Measurements from ENCODE around the gene SECISBP2.

The SECISBP2 gene

DNA sequence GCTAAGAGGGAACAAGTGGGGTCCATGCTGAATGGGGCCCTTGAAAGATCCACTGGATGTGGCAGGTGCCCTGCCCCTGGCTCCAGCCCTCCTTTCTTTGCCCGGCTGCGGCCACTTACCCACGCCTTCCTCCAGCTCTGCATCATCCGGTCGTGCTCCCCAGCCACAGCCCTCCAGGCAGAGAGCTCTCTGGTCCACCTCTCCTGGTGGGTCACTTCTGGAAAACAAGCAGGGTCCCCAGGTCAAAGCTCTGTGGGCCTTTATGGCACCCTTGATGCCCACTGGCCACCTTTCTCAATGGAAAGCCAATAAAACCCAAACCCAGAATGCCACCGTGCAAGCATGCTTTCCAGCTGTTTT is 45.0 kb downstream of the SECISBP2 start:
- Histone ChIP-seq H3K4me1 (no peaks in the 10 kb centered on the region), H3K4me3 (no peak overlapping the region), H3K27ac (no peak overlapping the region), H3K36me3 (peaks cover 61% of the 10 kb centered on the region), H3K9me3 (no peaks in the 10 kb centered on the region), H4K20me1 (peaks cover 26% of the 10 kb centered on the region; the same call in 1 of the 2 replicates), H3K9ac (no peak overlapping the region), H3K4me2 (no peak overlapping the region), H3K27me3 (no peaks in the 10 kb centered on the region)
- no peak for TF ChIP-seq Cebpa-rat (IDR thresholded peaks at IDR 0.05)

- no peak for TF ChIP-seq Cebpa-rat (IDR thresholded peaks at IDR 0.05)
- Histone ChIP-seq H3K9me3 (no peaks in the 10 kb centered on the region), H3K27me3 (no peaks in the 10 kb centered on the region), H3K4me2 (no peak overlapping the region), H3K27ac (no peak overlapping the region), H3K4me1 (no peaks in the 10 kb centered on the region), H3K36me3 (peaks cover 53% of the 10 kb centered on the region), H3K9ac (no peak overlapping the region), H4K20me1 (peaks cover 26% of the 10 kb centered on the region; the same call in 1 of the 2 replicates), H3K4me3 (no peak overlapping the region)
Measured at GRCh38 chr9:89363921-89364665, 45.8 kb downstream of the SECISBP2 start.

- TF ChIP-seq Cebpa-rat (IDR thresholded peaks at IDR 0.05), result no peak
- Histone ChIP-seq H3K36me3 (peaks cover 45% of the 10 kb centered on the region), H3K9ac (no peak overlapping the region), H3K4me3 (no peak overlapping the region), H3K27me3 (no peaks in the 10 kb centered on the region), H3K4me2 (no peak overlapping the region), H3K27ac (no peak overlapping the region), H3K9me3 (no peaks in the 10 kb centered on the region), H4K20me1 (peaks cover 22% of the 10 kb centered on the region; the same call in 1 of the 2 replicates), H3K4me1 (no peaks in the 10 kb centered on the region)
Measured at GRCh38 chr9:89364666-89365531, 46.6 kb downstream of the SECISBP2 start.

- Histone ChIP-seq H3K4me1 (no peaks in the 10 kb centered on the region), H3K27ac (no peak overlapping the region), H3K27me3 (no peaks in the 10 kb centered on the region), H3K36me3 (peaks cover 39% of the 10 kb centered on the region), H3K9ac (no peak overlapping the region), H4K20me1 (peaks cover 16% of the 10 kb centered on the region; the same call in 1 of the 2 replicates), H3K9me3 (no peaks in the 10 kb centered on the region), H3K4me3 (no peak overlapping the region), H3K4me2 (no peak overlapping the region)
- no peak for TF ChIP-seq Cebpa-rat (IDR thresholded peaks at IDR 0.05)
Measured at GRCh38 chr9:89365532-89365912, 47.2 kb downstream of the SECISBP2 start.

DNA sequence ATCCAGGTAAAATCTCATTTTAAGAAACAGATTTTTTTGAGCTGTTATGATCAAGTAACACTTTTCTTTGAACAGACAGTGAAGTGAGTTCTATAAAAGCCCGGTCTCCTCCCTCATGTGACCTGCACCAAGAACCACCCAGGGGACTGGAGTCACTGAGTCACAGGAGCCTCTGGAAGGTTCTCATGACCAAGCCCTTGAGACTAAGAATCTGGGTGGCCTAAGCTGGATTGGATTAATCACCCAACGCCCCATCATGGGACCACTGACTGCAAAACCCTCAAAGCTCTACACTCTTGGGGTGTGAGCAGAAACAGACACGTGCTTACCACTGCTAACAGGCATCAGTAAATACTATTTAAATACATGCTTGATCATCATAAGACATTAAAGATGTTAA is 48.4 kb downstream of the SECISBP2 start:
- no peak overlapping the region for H3K9ac ChIP-seq
- H3K27ac ChIP-seq, result no peak overlapping the region
- TF ChIP-seq Cebpa-rat (IDR thresholded peaks at IDR 0.05), result no peak
- H4K20me1 ChIP-seq, result 0 out of 2 replicates have a peak, but pooled peaks cover 11% of the 10 kb centered on the region
- no peaks in the 10 kb centered on the region for H3K27me3 ChIP-seq
- no peaks in the 10 kb centered on the region for H3K9me3 ChIP-seq
- H3K36me3 ChIP-seq, result peaks cover 27% of the 10 kb centered on the region
- H3K4me1 ChIP-seq, result no peaks in the 10 kb centered on the region
- no peak overlapping the region for H3K4me2 ChIP-seq
- no peak overlapping the region for H3K4me3 ChIP-seq

GRCh38 chr9:89367281-89367680 is 49.0 kb downstream of the SECISBP2 start:
- no peak overlapping the region for H3K4me3 ChIP-seq
- H4K20me1 ChIP-seq, result peaks cover 6% of the 10 kb centered on the region; the same call in 1 of the 2 replicates
- H3K27ac ChIP-seq, result no peak overlapping the region
- TF ChIP-seq Cebpa-rat (IDR thresholded peaks at IDR 0.05), result no peak
- no peaks in the 10 kb centered on the region for H3K9me3 ChIP-seq
- no peak overlapping the region for H3K4me2 ChIP-seq
- H3K9ac ChIP-seq, result no peak overlapping the region
- H3K27me3 ChIP-seq, result no peaks in the 10 kb centered on the region
- H3K4me1 ChIP-seq, result no peaks in the 10 kb centered on the region
- H3K36me3 ChIP-seq, result peaks cover 21% of the 10 kb centered on the region

DNA sequence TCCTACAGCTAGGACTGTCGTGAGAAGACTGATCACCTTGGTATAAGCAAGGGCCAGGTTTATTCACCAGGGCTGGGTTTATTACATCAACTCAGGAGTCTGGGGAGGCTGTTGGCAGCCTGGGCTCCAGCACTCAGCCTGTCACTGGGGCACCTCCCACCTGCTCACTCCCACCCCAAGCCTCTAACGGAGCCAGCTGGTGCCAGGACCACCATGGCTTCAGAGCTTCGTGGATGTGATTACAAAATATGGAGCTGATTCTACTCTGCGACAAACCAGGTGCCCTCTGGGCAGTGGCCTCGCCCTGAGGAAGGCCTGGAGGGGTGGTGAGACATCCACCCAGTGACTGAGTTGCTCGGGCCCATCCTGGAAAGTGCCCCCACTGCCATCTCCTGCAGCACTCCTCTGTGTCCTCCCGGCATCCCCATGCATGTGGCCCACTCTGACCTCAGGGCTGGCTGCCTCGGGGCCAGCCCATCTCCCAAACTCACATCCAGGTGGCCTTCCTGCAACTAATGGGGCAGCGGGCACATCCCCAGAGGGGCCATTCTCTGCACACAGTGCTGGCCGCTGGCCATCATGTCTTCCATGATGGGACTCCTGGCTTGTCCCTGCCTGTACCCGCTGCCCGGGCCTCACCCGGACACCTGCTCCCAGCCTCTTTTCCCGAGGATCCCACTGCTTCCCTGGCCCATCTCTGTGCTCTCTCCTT is 49.6 kb downstream of the SECISBP2 start:
- no peak overlapping the region for H3K4me2 ChIP-seq
- no peak for TF ChIP-seq Cebpa-rat (IDR thresholded peaks at IDR 0.05)
- peaks cover 5% of the 10 kb centered on the region for H3K4me1 ChIP-seq
- no peaks in the 10 kb centered on the region for H3K27me3 ChIP-seq
- no peak overlapping the region for H3K4me3 ChIP-seq
- H3K27ac ChIP-seq, result no peak overlapping the region
- H3K9me3 ChIP-seq, result no peaks in the 10 kb centered on the region
- H3K36me3 ChIP-seq, result peaks cover 15% of the 10 kb centered on the region
- peaks cover 6% of the 10 kb centered on the region for H4K20me1 ChIP-seq
- no peak overlapping the region for H3K9ac ChIP-seq

GRCh38 chr9:89368550-89368949 is 50.2 kb downstream of the SECISBP2 start:
- Histone ChIP-seq H3K9me3 (no peaks in the 10 kb centered on the region), H3K4me3 (no peak overlapping the region), H3K27ac (no peak overlapping the region), H4K20me1 (peaks cover 13% of the 10 kb centered on the region), H3K36me3 (peaks cover 8% of the 10 kb centered on the region), H3K9ac (no peak overlapping the region), H3K4me2 (no peak overlapping the region), H3K27me3 (no peaks in the 10 kb centered on the region), H3K4me1 (peaks cover 12% of the 10 kb centered on the region)
- no peak for TF ChIP-seq Cebpa-rat (IDR thresholded peaks at IDR 0.05)

GRCh38 chr9:89368978-89369377 is 50.7 kb downstream of the SECISBP2 start:
- peaks cover 4% of the 10 kb centered on the region for H3K36me3 ChIP-seq
- peaks cover 17% of the 10 kb centered on the region for H4K20me1 ChIP-seq
- TF ChIP-seq Cebpa-rat (IDR thresholded peaks at IDR 0.05), result no peak
- no peak overlapping the region for H3K4me2 ChIP-seq
- no peak overlapping the region for H3K27ac ChIP-seq
- H3K9ac ChIP-seq, result no peak overlapping the region
- peaks cover 16% of the 10 kb centered on the region for H3K4me1 ChIP-seq
- H3K27me3 ChIP-seq, result no peaks in the 10 kb centered on the region
- no peaks in the 10 kb centered on the region for H3K9me3 ChIP-seq
- H3K4me3 ChIP-seq, result no peak overlapping the region
